Measurements from ENCODE around the gene ABO.
"Not testable (repeated sequence)": the region's sequence is repeated elsewhere in the genome, so short reads cannot be mapped to it uniquely, and the experiment has no call there.

Gene ABO

GRCh38 chr9:133275105-133276000 is at the start of gene ABO:
TSS of gene ABO (minus strand) at chr9:133275201.
- no peak for TF ChIP-seq CTCF (IDR thresholded peaks at IDR 0.05; ENCODE audit: control extremely low read depth, extremely low read depth, low read depth, missing control alignments)
- CTCF ChIA-PET, result no interaction called here
- peak; percentile 22 for DNase-seq (ENCODE audit: extremely low spot score)
- POLR2A ChIA-PET, result no interaction called here

- no peak for TF ChIP-seq CTCF (IDR thresholded peaks at IDR 0.05; ENCODE audit: control extremely low read depth, extremely low read depth, low read depth, missing control alignments)
- CTCF ChIA-PET, result no interaction called here
- POLR2A ChIA-PET, result no interaction called here
- no peak for DNase-seq (ENCODE audit: extremely low spot score)
These were observed 49.1 kb upstream of the ABO start for GRCh38 chr9:133323991-133324703.

GRCh38 chr9:133323211-133323610 is 48.2 kb upstream of the ABO start:
- no peak for TF ChIP-seq CTCF (IDR thresholded peaks at IDR 0.05; ENCODE audit: control extremely low read depth, extremely low read depth, low read depth, missing control alignments)
- ChIA-PET CTCF (no interaction called here), POLR2A (no interaction called here)
- DNase-seq (ENCODE audit: extremely low spot score), result no peak

DNA sequence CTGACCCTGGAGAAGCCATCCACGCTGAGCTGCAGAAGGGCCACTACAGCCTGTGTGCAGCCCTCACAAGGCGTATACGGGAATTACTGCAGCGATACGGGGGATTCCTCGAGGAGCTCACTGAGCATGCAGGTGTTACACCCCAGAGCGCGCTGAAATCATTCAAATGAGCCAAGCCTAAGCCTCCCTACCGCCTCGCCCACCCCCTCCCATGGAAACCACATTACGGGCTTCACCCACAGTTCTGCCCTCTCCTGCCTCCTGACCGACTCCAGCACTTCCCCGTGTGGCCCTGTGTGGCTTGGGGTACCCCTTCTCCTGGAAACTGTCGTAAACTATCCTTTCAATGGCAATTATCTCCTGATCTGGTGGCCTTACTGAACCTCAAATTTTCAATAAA is 47.7 kb upstream of the ABO start:
- TF ChIP-seq CTCF (IDR thresholded peaks at IDR 0.05; ENCODE audit: control extremely low read depth, extremely low read depth, low read depth, missing control alignments), result no peak
- no peak for DNase-seq (ENCODE audit: extremely low spot score)
- CTCF ChIA-PET, result no interaction called here
- POLR2A ChIA-PET, result interaction anchor here (0.6 kb wide), 1 partner anchor 135 kb away, joined by 4 read pairs; no protein-coding TSS in a partner anchor

DNA sequence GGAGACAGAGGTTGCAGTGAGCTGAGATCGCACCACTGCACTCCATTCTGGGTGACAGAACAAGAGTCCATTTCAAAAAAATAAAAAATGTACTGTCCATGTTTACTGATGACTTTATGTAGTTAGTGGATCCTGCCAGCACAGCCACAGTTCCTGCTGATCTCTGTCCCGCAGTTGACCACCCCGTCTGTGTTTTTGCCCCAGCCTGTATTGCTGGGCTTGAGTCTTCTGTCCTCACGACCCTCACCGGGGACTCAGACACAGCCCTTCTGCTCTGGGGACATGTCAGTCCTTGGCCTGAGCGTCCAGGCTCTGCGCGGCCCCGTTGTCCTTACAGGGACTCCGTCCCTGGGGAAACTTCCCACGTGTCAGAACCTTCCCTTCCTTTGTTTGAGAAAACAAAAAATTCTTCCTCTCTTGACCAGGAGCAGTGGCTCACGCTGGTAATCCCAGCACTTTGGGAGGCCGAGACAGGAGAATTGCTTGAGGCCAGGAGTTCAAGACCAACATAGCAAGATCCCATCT is 46.5 kb upstream of the ABO start:
- no peak for DNase-seq (ENCODE audit: extremely low spot score)
- ChIA-PET CTCF (interaction anchor here (0.8 kb wide), 1 partner anchor 8 kb away, joined by 4 read pairs; no protein-coding TSS in a partner anchor), POLR2A (no interaction called here)
- TF ChIP-seq CTCF (IDR thresholded peaks at IDR 0.05; ENCODE audit: control extremely low read depth, extremely low read depth, low read depth, missing control alignments), result no peak

DNA sequence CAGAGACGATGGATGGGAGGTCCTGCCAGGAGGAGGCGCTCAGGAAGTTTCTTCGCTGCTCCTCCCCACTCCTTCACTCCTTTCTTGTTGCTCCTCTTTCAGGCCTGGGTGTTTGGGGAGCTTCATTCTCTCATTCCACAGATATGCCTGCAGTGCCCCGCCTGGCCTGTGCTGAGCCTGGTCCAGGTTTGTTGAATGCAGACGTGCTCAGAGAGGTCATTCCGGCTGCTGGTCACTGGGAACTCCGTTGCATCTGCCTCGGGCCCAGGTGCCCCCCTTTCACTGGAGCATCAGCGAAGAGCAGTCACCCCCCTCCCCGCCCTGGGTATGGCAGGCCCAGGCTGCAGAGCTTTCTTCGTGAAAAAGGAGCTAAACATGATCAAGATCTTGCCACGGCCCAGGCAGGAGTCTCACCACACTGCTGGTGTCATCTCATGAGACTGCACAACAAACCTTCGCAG is 45.5 kb upstream of the ABO start:
- POLR2A ChIA-PET, result no interaction called here
- TF ChIP-seq CTCF (IDR thresholded peaks at IDR 0.05; ENCODE audit: control extremely low read depth, extremely low read depth, low read depth, missing control alignments), result no peak
- no peak for DNase-seq (ENCODE audit: extremely low spot score)
- CTCF ChIA-PET, result interaction anchor here (0.8 kb wide), 1 partner anchor 9 kb away, joined by 4 read pairs; no protein-coding TSS in a partner anchor

GRCh38 chr9:133317551-133317950 is 42.5 kb upstream of the ABO start:
- CTCF ChIA-PET; DNase-seq (ENCODE audit: extremely low spot score); POLR2A ChIA-PET: not testable (repeated sequence)

Data from GM10248 (cell line).